Measurements from ENCODE around the gene FKBP5. TPM values are rescaled to one million over a fixed set of nuclear protein-coding genes. Genes with fewer than 3 reads are reported as not detected.

FKBP5 gene
- total RNA-seq, 4 donors from 2014 or later: 453 to 676 (median 478) TPM

DNA sequence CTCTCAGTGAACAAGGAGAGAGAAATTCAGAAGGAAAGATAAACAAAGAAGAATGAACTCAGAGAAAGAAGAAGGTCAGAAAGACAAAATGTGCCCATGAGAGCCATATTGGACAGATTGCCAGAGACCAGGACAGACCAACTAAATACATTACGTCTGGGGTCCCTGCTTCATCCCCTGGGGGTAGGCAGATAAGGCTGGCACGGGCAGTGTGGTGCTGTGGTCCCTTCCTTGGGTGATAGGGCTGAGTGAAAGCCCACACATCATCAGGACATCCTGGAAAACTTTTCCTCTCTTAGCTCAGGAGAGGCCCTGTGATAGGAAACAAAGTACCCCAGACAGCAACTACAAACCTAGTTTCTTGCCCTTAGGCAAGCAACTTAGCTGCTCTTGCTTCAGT lies 34.9 kb upstream of the FKBP5 start:
- Histone ChIP-seq H3K4me3 (no peak overlapping the region), H3K27ac (peak overlapping the region; percentile 89 to 100 (median 96)), H3K4me1 (peaks cover 37 to 99% (median 75%) of the 10 kb centered on the region in 3 donors), H3K36me3 (no peaks in the 10 kb centered on the region), H3K9me3 (no peaks in the 10 kb centered on the region), H3K27me3 (no peaks in the 10 kb centered on the region)
- WGBS, 2 donors (ENCODE audit: low coverage in 1 of 2): 96 to 100% methylated on average over 2 of the region's 2 CpGs
- TF ChIP-seq, protein P1, sequence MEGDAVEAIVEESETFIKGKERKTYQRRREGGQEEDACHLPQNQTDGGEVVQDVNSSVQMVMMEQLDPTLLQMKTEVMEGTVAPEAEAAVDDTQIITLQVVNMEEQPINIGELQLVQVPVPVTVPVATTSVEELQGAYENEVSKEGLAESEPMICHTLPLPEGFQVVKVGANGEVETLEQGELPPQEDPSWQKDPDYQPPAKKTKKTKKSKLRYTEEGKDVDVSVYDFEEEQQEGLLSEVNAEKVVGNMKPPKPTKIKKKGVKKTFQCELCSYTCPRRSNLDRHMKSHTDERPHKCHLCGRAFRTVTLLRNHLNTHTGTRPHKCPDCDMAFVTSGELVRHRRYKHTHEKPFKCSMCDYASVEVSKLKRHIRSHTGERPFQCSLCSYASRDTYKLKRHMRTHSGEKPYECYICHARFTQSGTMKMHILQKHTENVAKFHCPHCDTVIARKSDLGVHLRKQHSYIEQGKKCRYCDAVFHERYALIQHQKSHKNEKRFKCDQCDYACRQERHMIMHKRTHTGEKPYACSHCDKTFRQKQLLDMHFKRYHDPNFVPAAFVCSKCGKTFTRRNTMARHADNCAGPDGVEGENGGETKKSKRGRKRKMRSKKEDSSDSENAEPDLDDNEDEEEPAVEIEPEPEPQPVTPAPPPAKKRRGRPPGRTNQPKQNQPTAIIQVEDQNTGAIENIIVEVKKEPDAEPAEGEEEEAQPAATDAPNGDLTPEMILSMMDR (IDR thresholded peaks at IDR 0.05): no peak
- TF ChIP-seq POLR2A (IDR thresholded peaks at IDR 0.05): no peak
- TF ChIP-seq EP300 (IDR thresholded peaks at IDR 0.05): no peak
- no peak for TF ChIP-seq POLR2AphosphoS5 (IDR thresholded peaks at IDR 0.05)
- ATAC-seq: no peak

DNA sequence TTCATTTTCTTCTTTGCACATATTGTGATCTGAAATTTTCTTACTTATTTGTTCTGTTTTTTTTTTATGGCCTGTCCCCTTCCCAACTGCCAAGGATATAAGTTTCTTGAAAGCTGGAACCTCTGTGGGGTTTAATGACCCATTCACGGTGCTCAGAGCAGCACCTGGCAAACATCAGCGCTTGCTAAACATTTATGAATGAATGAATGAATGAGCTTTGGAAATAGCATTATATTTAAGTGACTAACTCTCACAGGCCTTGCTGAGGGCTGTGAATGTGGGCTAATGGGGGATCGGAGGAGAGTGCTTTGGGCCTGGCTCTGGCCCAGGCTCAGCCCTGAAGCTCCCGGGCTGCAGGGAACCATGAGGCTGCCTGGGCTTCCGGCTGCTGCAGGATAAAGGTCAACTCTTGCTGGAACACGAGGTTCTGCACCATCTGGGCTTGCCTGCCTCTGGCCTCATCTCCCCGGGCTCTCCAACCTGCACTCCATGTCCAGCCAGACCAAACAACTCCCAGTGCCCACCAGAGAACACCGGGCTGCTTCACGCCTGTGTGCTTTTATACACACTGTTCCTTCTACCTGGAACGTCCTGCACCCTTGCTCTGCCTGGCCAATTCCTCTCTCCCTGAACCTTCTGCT lies 33.5 kb upstream of the FKBP5 start:
- peak overlapping the region; percentile 29 to 100 (median 84) for H3K27ac ChIP-seq
- peak; percentile 21 for TF ChIP-seq EP300 (IDR thresholded peaks at IDR 0.05)
- TF ChIP-seq, protein P1 (IDR thresholded peaks at IDR 0.05): no peak
- peak; percentile 81 for TF ChIP-seq POLR2AphosphoS5 (IDR thresholded peaks at IDR 0.05)
- no peak for TF ChIP-seq POLR2A (IDR thresholded peaks at IDR 0.05)
- H3K36me3 ChIP-seq: no peaks in the 10 kb centered on the region
- ATAC-seq: no peak
- WGBS, 2 donors (ENCODE audit: low coverage in 1 of 2): 50 to 59% methylated on average over 7 to 8 of the region's 10 CpGs
- H3K27me3 ChIP-seq: no peaks in the 10 kb centered on the region
- H3K4me3 ChIP-seq: no peak overlapping the region
- no peaks in the 10 kb centered on the region for H3K9me3 ChIP-seq
- peaks cover 33 to 100% (median 72%) of the 10 kb centered on the region in 3 donors for H3K4me1 ChIP-seq

DNA sequence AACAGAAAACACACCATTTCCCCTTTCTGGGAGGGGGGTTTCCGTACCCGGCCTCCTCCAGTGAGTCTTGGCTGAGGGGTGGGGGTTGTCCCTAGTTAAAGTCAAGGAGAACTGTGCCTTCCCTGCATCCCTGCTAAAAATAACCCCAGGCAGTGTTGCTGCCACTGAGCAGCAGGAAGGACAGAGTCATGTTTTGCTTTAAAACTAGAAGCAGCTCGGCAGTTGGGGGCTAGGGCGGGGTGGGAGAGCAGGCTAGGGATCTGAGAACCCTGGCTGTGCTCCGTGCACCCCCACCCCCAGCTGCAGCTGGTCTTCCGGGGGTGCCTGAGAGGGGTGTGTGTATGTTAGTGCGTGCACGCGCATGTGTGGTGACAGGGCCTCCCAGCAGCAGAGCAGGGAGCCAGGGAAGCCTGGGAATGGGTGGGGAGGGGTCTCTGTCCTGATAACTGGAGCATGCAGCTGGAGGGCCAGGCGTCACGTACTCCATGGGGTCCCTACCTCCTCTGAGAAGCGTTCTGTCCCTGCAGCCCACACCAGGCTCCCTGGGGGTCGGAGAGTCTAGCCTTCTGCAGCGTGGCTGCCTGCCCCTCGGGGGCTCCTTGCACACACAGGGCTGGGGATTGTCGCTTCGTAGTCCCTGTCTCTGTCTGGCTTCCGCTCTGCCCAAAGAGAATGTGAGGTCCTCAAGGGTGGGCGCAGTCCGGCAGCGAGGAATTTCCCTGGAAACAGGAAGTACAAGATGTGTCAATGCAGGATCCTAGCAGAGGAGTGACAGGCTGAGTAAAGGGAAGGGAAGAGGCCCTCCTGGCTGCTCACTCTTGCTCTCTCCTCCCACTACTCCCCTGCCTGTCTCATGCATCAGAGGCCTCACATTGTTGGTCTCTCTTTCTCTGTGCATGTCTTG lies 31.4 kb upstream of the FKBP5 start:
- peak overlapping the region in 1 of 2 donors; percentile 24 for H3K4me3 ChIP-seq
- no peaks in the 10 kb centered on the region for H3K9me3 ChIP-seq
- peak overlapping the region; percentile 1 to 100 (median 94) for H3K27ac ChIP-seq
- H3K27me3 ChIP-seq: no peaks in the 10 kb centered on the region
- ATAC-seq: peak; percentile 42
- peaks cover 23 to 91% (median 59%) of the 10 kb centered on the region in 3 donors for H3K4me1 ChIP-seq
- no peaks in the 10 kb centered on the region for H3K36me3 ChIP-seq
- TF ChIP-seq POLR2AphosphoS5 (IDR thresholded peaks at IDR 0.05): peak; percentile 15
- peak in 1 of 2 donors; percentile 28 for TF ChIP-seq POLR2A (IDR thresholded peaks at IDR 0.05)
- TF ChIP-seq EP300 (IDR thresholded peaks at IDR 0.05): no peak
- TF ChIP-seq, protein P1 (IDR thresholded peaks at IDR 0.05): no peak
- 5 to 20% methylated on average over 1 to 3 of the region's 21 CpGs for WGBS, 2 donors (ENCODE audit: low coverage in 1 of 2)

DNA sequence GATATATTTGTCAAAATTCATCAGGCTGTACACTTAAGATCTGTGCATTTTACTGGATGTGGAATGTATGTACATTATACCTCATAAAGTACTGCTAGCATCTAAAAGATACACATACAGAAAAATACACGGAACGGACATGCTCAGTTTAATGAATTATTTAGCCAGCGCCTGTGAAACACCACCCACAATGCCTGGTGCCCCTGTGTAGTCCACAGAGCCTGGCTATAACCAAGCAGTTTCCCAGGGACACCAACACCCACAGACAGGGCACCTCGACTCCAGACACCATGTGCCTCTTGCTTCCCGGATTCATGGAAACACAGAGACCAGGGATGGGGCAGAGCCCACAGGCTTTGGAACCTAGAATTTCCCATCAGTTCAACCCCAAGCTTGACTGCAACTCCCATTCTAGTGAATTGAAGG lies 30.7 kb upstream of the FKBP5 start:
- ATAC-seq: no peak
- peaks cover 18 to 84% (median 55%) of the 10 kb centered on the region in 3 donors for H3K4me1 ChIP-seq
- H3K27me3 ChIP-seq: no peaks in the 10 kb centered on the region
- H3K9me3 ChIP-seq: no peaks in the 10 kb centered on the region
- peak overlapping the region in 1 of 2 donors; percentile 24 for H3K4me3 ChIP-seq
- no peaks in the 10 kb centered on the region for H3K36me3 ChIP-seq
- 29 to 36% methylated on average over 2 to 5 of the region's 5 CpGs for WGBS, 2 donors (ENCODE audit: low coverage in 1 of 2)
- TF ChIP-seq, protein P1 (IDR thresholded peaks at IDR 0.05): no peak
- TF ChIP-seq POLR2AphosphoS5 (IDR thresholded peaks at IDR 0.05) (no peak), EP300 (IDR thresholded peaks at IDR 0.05) (no peak), POLR2A (IDR thresholded peaks at IDR 0.05) (no peak)
- peak overlapping the region; percentile 1 to 100 (median 94) for H3K27ac ChIP-seq

Measured in gastroesophageal sphincter (tissue), 4 donors.